Epithelial cell of esophagus (primary cell): ENCODE measurements around the gene NPEPPS.

Experiments
- DNase-seq: peaks from one replicate; pipeline ENCODE4 v3.0.0; 2010; ENCODE audit warnings: low read depth
- H3K4me3 ChIP-seq: 2 replicates; pipeline ENCODE4 v1.5.1; 2011; ENCODE audit warnings: mild to moderate bottlenecking, low read length, control low read depth
- TF ChIP-seq, protein P1 (sequence below): IDR thresholded peaks from 2 replicates; pipeline ENCODE4 v1.5.1; 2011; ENCODE audit warnings: low read depth, mild to moderate bottlenecking, low read length, control low read depth, inconsistent platforms; ENCODE audit not compliant: insufficient read depth; ENCODE audit errors: missing control alignments

The NPEPPS gene

DNA sequence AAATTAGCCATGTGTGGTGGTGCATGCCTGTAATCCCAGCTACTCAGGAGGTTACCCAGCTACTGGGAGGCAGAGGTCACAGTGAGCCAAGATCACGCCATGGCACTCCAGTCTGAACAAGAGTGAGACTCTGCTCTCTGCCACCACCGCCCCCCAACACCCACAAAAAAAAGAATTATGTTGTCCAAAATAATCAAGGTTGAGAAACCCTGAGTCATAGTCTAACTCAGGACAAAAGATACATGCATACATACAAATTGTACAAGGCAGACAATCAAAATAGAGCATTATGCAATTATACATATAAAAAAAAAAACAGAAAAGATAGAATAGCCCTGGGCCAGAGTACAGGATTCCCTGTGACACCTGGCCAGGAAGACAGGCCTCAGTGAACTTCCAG, 112.2 kb downstream of the NPEPPS start:
- peak; percentile 50 for DNase-seq
- H3K4me3 ChIP-seq = no peak overlapping the region
- TF ChIP-seq, protein P1, sequence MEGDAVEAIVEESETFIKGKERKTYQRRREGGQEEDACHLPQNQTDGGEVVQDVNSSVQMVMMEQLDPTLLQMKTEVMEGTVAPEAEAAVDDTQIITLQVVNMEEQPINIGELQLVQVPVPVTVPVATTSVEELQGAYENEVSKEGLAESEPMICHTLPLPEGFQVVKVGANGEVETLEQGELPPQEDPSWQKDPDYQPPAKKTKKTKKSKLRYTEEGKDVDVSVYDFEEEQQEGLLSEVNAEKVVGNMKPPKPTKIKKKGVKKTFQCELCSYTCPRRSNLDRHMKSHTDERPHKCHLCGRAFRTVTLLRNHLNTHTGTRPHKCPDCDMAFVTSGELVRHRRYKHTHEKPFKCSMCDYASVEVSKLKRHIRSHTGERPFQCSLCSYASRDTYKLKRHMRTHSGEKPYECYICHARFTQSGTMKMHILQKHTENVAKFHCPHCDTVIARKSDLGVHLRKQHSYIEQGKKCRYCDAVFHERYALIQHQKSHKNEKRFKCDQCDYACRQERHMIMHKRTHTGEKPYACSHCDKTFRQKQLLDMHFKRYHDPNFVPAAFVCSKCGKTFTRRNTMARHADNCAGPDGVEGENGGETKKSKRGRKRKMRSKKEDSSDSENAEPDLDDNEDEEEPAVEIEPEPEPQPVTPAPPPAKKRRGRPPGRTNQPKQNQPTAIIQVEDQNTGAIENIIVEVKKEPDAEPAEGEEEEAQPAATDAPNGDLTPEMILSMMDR = no peak

DNA sequence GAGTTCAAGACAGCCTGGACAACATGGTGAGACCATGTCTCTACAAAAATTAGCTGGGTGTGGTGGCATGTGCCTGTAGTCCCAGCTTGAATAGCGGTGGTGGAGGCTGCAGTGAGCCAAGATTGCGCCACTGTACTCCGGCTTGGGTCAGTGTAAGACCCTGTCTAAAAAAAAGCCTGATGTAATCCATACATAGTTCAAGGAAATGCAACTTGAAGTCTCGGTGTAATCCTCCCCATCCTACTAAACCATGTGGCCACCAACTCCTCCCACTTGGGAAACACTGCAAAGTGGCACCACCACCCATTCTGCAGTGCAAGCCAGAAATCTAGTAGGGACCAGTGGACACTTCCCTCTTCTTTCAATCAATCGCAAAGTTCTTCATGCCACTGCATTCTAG, 113.4 kb downstream of the NPEPPS start:
- TF ChIP-seq, protein P1 = no peak
- no peak overlapping the region for H3K4me3 ChIP-seq
- no peak for DNase-seq

DNA sequence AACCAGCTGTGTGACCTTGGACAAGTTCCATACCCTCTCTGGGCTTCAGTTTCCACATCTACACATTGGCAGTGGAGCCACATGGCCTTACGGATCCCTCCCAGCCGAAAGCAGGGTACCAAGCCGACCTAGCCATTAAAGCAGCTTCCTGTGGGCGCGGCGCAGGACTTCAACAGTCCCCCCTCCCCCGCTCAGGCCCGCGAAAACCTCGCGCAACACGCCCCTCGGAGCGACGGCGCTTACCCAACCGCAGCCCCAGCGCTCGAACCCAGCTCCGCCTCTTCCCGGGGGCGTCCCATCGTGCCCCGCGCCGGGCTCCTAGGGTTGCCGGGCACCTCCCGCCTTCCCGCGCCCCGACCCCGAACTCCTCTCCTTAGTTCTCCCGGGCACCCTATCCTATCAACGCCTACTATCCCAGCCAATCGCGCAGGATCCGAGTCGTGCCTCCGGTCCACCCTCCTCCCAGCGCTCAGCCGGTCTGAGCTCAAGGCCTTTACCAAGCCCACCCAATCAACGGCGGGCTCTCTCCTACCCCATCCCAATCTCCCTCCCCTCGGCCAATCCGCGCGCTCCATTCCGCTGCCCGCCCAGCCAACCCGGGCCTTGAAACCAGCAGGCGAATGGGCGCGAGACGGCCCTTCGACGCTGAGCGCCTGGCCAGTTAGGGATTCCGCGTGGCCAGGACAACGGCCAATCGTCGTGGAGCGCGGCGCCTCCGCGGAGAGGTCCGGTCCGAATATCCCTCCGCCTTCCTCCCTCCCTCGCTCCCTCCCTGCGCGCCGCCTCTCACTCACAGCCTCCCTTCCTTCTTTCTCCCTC, 118.5 kb downstream of the NPEPPS start, which contains the start of gene KPNB1:
KPNB1 (plus strand) TSS at position 767 of the 819 bp plus-strand sequence. CDS start 326 bp downstream, outside the sequence.
- TF ChIP-seq, protein P1 = no peak
- peak; percentile 100 for DNase-seq
- peak within 1 kb of the TSS; percentile 82 for H3K4me3 ChIP-seq

DNA sequence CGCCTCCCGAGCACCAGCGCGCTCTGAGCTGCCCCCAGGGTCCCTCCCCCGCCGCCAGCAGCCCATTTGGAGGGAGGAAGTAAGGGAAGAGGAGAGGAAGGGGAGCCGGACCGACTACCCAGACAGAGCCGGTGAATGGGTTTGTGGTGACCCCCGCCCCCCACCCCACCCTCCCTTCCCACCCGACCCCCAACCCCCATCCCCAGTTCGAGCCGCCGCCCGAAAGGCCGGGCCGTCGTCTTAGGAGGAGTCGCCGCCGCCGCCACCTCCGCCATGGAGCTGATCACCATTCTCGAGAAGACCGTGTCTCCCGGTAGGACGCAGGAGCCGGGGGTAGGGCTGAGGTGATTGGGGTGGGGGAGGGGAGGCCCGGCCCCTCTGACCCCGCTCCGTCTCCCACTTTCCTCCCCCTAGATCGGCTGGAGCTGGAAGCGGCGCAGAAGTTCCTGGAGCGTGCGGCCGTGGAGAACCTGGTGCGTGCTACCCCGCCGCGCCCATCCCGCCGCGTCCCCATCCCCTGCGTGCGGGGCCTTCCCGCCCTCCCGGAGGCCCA, 119.1 kb downstream of the NPEPPS start:
- DNase-seq = peak; percentile 58
- H3K4me3 ChIP-seq = peak overlapping the region; percentile 67
- TF ChIP-seq, protein P1 = no peak

DNA sequence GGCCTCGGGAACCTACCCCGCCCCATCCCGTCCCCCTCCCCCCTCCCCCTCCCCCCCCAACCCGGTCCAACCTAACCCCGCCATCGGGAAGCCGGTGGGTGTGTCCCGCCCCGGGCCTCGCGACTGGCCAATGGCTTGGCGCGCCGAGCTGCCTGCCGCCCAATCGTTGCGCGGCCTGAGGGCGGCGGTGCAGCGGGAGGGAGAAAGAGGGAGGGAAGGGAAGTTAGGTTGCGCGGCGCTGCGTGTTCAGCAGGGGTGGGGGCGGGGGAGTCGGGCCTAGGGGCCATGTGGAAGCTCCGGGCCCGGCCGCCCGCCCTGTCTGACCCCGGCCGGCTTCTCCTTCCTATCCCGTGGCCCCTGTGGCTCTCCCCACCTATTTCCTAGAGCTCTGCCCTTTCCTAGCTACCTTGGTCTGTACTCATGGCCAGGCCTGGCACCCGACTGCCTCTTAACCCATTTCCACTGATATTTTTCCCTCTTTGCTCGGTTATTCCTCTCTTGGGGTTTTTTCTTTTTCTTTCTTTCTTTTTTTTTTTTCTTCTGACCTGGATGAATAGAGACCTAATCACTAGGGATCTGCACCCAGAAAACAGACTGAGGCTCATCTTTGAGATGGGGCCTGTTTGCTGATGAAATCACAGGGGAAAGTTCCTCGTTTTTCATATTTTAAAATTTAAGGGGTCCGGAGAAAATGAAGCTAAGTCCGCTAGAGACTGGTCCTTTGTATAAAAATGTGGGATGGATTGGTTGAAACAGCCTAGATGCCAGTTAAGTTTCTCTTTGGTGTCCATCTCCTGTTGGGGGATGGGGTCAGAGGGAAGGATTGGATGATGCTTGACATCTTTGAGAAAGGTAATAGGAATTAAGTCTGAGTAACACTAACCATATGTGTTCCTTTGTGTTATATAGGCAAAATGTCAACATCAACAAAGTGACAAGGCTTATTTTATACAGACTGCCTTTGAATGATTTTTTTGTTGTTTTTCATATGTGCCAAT, 119.9 kb downstream of the NPEPPS start:
- TF ChIP-seq, protein P1 = no peak
- peak overlapping the region; percentile 82 for H3K4me3 ChIP-seq
- DNase-seq = peak; percentile 98

DNA sequence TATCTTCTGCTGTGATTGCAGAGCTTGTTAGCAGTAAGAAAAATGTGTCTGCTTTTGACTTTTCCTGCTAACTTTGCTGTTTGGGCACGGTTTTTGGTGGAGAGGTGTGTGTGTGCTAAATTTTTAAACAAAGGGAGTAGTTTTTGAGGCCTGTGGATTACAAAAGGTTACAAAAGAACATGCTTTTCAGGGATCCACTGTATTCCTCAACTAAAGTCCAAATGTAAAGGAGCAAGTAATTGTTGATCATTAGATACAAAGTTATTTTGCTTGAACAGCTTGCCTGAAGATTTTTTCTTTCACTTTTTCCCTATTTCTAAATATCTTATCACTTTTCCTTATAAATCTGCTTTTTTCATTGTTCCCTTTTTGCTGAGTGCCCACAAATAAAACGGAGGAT, 120.8 kb downstream of the NPEPPS start:
- H3K4me3 ChIP-seq = no peak overlapping the region
- DNase-seq = no peak
- TF ChIP-seq, protein P1 = no peak
